GM21423 (cell line): ENCODE results near the gene MSANTD1.

Experiments used
- ATAC-seq: cut with Tn5 transposase; IDR thresholded peaks from one replicate; pipeline ENCODE4 v1.9.1; 2021; ENCODE audit warnings: mild to moderate bottlenecking, moderate library complexity; ENCODE audit not compliant: unreplicated experiment

Gene MSANTD1

DNA sequence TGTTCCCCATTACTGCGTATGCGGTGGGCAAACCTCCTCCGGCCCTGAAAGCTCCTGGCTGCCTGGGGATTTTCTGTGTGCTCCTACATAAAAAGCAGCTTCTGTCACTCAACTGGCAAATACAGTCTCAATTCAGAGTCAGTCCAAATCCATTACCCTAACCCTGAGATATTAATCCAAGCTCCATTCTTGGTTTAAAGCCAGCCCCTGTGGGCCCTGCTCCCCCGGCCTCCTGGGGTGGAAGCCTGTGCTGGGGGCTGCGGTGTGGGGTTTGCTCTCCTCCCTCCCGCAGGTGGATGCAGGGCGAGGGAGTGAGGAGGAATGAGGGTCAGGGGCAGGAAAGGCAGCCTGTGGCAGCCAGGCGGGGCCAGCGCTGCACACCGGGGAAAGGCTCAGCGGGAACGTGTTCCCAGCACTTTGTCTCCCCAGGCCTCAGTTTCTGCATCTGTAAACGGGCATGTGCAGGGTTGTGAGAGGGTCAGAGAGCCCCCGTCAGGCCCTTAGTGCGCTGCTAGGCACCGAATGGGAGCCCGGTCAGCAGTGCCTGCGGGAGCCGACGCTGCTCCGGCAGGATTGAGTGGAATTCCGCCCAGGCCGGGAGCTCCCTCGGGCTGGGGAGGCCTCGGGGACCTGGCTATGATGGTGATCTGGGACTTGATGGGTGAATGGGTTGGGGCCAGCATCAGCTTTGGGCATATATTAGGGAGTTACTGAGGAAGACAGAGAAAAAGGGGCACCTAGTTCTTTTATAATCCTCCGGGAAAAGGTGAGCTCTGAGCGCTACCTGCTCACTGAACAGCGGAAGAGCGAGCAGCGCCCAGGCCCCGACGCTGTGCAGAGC lies 37.6 kb downstream of the MSANTD1 start:
- ATAC-seq = no peak

DNA sequence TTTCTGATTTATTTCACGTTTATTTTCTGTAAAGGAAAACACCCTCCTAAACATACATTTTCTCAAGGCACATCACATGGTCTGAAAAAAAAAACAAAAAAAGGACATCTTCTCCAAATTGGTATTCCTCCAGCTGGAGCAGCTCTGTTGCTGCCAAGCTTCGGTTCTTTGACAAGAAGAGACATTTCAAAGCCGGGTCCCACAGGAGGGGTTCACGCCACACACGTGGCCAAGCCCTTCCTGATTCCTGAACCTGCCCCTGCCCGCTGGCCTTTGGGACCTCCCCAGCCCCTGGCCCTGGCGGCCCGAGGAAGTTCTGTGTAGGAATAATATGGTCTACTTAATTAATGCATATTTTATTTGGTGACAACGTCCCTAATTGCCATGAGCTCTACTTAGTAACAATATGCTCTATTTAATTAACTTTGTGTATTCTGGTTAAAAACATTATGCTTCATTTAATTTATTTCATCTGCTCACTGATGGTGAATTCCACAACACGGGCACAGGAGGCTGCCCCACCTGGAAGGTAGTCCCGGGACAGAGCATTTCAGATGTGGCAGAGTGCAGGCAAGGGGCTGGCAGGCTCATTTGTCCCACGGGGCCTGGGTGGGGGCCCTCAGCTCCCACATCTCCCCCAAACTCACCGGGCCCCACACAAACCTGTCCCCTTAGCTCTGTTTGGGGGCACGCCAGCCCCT lies 38.5 kb downstream of the MSANTD1 start:
- ATAC-seq = no peak

DNA sequence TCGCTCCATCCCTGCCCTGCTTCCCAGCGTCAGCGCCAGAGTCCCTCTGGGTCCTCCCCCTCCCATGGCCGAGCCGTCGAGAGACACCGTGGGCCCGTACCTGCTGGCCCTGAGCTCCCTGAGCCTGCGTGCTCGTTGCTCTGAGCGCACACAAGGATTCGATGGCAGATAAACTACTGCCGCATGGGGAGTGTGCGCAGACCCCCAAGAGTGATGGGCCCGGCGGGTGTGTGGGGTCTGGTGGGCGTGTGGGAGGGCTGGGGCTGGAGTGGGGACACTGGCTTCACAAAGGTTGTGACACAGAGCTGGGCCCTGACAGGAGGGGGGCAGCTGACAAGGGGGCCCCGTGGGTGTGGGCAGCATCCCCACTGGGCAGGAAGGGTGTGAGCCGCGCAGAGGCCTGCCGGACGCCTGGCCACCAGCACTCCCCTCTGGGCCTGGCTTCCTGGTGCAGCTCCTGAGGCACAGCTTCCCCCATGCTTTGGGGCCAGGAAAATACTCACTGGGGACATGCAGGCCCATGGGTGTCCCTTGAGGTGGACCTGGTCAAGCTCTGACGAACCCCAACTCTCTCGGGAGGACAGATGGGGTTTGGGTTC lies 39.1 kb downstream of the MSANTD1 start:
- no peak for ATAC-seq

DNA sequence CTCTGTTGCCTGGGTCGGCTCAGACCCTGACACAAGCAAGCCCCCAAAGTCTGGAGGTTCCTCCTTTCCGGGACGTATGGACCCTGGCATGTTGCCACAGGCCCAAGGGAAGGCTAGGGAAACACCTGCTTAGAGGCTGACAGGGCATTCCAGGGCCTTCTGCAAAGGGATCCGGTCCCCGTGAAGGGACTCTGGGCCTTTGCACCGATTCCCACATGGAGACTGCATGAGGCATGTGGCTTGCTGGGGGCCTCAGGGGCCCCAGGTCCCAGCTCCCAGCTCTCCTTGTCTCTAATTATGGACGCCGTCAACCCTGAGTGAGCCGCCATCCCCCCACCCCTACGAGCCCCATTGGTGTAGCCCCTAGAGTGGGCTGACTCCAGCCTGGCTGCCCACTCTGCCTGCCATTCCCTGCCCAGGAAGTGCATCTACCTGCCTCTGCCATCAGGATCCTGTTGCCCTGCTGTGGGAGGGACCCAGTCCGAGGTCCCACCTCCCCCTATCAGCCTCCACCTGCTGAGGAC lies 39.7 kb downstream of the MSANTD1 start:
- no peak for ATAC-seq

DNA sequence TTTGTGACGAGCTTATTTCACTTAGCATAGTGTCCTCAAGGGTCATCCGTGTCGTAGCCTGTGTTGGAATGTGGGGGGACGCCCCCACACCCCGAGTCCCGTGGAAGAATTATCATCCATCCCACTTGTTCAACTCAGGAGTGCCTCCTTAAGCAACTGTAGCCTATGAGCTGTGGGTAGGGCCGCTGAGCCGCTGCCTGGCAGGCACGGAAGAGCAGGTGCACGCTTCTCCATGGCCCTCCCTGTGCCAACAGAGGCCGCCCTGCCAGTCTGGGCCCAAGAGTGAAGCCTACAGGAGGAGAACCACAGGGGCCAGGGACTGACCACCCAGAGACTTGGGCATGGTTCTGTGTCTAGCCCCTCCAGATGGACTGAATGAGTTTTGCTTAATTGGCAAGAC lies 41.5 kb downstream of the MSANTD1 start:
- no peak for ATAC-seq

DNA sequence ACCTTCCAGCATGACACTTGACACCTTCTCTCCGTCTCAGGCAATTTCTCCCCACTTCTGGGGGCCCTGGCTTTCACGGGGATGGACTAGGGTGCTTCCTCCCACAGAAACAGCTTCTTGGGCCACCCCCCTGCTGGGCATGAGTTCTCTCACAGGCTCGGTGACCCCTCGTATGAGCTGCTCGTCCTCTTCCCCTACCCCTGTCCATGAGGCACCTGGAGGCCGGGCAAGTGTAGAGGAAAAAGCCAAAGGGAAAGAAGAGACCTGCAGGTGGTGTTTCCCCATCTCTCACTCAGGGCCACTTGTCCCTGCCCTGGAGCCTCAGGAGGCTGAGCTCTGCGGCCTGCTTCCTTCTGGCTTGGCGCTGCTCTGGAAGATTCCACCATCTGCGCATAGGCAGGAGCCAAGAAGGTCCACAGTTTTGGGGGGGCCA lies 41.9 kb downstream of the MSANTD1 start:
- no peak for ATAC-seq

DNA sequence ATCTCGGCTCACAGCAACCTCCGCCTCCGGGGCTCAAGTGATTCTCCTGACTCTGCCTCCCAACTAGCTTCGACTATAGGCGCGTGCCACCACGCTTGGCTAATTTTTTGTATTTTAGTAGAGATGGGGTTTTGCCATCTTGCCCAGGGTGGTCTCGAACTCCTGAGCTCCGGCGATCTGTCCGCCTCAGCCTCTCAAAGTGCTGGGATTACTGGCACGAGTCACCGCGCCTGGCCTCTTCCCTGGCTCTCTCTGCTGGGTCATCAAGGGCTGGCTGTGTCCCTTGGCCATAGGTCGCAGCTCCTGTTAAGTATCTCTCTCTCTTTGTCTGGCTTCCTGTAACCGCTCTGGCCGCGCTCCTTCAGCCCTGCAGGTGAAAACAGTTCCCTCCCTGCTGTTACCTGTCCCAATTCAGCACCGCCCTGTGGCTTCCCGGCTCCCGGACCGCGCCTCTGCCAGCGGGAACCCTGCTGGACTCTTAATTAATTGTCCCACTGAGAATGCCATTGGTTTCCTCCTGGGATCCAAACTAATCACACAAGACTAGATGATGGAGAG lies 42.5 kb downstream of the MSANTD1 start:
- ATAC-seq = no peak

DNA sequence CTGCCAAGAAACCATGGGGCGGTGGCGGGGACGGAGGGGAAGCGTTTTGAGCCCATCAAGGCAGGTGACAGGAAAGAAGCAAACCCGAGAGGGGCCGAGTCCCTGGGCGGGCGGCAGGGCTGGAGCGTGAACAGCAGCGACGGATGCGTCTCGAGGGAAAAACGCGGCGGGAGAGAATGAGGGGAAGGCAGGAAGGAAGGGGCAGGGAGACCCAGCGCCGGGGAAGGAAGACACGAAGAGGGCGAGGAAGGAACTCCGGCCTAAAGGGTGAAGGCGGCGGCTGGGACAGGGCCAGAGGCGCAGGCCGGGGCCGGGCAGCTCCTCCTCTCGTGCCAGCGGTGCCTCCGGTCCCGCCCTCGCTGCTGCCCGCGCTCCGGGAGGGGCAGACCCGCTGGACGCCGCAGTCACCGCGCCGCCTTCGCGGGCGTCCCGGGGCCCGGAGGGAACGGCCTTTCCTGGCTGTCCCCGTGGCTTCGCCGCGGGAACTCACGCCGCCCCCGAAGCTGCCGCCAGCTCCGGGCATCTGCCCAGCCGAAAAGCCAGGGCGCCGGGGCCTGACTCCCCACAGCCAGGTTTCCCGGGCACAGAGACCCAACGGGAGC lies 43.1 kb downstream of the MSANTD1 start:
- ATAC-seq = peak; percentile 11

DNA sequence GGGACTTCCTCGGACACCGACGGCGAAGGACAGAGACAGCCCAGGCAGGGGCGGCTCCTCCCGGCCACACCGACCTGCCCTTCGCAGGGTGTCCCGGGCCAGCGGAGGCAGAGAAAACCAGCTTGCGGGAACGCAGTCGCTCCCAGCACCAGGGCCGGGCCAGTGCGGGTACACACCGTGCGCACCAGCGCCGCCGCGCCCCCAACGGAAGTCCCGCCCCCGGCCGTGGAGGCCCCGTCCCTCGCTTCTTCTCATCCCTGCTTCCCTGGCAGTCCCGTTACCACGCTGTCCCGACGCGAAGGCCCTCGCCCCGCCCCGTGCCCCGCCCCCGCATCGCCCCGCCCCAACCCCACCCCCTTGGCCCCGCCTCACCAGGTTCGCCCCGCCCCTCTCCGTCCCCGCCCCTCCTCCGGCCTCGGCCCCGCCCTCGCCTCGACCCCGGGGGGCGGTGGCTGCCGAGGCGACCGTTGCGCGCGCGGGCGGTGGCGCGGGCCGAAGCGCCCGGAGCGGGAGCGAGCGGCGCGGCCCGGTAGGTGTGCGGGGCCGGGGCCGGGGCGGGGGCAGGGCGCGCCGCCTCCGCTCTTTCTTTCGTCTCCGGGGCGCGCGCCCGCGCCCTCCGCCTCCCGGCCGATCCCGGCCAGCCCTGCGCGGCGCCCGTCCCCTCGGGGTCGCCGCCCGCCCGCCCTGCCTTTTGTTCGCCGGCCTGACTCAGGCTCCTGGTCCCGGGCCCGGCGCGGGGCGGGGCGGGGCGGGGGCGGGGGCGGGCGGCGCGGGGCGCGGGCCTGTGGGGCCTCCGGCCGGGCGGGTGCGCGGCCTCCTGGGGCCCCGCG lies 43.8 kb downstream of the MSANTD1 start, which contains the start of gene RGS12:
Gene RGS12 (plus strand): TSS at position 451 of the 830 bp plus-strand sequence. CDS start 23,150 bp downstream, outside the sequence.
- ATAC-seq = peak; percentile 91

DNA sequence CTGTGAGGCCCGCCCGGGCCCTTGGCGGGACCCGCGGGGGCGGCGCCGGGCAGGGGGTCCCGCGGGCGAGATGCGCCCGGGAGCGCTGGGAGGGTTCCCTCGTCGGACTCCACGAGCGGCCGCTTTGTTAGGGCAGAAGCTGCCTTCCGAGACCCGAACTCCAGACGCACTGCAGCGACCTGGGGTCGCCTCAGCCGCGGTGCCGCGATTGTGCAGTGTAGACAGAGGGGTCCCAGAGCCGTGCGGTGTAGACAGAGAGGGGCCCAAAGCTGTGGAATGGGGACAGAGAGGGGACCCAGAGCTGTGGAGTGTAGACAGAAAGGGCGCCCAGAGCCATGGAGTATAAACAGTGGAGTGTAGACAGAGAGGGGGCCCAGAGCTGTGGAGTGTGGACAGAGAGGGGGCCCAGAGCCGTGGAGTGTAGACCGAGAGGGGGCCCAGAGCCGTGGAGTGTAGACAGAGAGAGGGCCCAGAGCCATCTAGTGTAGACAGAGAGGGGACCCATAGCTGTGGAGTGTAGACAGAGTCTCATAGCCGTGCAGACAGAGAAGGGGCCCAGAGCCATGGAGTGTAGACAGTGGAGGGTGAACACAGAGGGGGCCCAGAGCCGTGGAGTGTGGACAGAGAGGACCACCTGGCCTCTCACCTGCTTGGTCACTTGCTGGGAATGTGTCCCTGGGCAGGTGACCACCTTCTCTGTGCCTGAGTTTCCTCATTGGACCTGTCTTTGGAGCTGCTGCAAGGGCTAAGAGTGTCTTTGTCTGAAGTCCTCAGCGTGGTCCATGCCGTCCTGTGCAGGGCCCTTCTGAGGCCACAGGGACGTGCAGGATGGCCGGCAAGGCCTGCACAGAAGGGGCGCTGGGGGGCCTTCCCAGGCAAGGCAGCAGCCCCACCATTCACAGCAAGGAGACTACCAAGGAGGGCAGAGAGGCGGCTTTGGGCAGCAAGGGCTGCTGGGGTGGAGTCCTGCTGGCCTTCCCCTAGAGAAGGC lies 44.7 kb downstream of the MSANTD1 start:
- ATAC-seq = peak; percentile 1

DNA sequence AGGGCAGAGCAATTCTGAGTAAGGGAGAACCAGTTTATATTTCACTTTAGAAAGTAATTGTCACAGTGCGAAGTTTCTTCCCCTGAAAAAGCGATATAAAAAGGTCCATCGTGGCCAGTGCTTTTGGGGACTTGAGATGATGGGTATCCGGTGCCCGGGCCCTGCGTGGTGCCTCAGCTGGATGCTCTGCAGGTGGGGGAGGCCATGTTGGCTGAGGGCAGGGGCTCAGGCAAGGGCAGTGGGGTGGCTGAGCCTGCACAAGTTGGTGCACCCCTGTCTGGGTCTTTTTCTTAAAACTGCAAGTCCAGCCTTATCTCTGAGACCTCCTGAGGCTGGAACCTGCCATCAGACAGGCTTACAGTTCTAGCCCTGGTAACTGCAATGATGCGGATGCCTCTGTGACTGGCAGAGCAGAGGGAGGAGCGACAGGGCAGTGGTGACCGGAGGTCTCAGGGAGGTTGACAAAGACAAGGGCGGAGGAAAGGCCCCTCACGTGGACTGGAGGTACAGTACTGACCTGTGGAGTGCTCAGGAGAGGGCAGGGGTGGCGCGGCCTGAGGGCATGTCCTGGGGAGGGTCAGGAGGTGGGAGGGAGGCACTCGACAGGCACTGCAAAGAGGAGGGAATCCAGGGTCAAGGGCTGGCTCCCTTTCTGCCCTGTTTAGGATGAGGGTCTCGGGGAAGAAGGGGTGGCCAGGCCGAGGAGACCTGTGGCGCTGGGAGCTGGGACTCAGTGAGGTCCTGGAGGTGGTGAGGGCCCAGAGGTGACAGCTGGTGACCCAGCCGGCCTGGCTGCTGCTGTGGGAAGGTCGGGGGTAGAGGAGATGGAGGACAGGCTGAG lies 45.7 kb downstream of the MSANTD1 start:
- no peak for ATAC-seq

DNA sequence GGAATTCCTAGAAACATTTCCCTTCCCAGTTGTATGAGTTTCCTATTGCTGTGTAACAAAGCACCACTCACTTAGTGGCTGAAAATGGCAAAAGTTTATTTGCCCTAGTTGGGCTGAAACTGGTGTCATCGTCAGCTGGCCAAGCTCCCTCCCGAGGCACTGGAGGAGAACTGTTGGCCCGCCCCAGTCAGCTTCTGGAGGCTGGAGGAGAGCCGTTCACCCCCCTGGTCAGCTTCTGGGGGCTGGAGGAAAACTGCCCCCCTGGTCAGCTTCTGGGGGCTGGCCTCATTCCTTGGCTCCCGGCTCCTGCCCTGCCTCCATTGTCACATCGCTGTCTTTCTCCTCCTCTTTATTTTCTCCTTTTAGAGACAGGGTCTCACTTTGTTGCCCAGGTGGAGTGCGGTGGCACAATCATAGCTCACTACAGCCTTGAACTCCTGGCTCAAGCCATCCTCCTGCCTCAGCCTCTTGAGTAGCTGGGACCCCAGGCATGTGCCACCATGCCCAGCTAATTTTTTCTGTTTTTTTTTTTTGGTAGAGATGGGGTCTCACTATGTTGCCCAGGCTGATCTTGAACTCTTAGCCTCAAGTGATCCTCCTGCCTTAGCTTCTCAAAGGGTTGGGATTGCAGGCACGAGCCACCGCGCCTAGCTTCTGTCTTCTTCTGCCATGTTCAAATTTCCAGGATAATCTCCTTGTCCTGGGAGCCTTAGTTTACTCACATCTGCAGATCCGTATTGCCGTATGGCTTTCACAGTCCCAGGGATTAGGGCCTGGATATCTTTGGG lies 47.1 kb downstream of the MSANTD1 start:
- ATAC-seq = no peak

DNA sequence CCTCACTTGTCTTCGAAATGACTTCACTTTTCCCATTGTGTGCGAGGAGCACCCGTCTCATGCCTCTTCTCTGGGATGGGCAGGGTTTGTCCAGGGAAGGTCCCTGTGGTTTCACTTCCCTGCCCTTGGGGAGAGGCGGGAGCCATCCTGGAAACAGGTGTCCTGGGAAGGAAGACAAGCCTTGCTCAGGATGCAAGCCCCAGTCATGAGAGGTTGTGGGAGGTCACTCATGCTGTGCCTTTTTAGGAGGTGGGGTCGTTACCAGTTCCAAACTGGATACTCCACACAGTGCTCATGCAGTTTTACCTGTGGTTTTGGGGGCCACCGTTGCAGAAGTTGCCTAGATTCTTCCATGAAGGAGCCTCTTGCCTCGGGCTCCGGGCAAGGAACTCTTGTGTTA lies 47.7 kb downstream of the MSANTD1 start:
- no peak for ATAC-seq

DNA sequence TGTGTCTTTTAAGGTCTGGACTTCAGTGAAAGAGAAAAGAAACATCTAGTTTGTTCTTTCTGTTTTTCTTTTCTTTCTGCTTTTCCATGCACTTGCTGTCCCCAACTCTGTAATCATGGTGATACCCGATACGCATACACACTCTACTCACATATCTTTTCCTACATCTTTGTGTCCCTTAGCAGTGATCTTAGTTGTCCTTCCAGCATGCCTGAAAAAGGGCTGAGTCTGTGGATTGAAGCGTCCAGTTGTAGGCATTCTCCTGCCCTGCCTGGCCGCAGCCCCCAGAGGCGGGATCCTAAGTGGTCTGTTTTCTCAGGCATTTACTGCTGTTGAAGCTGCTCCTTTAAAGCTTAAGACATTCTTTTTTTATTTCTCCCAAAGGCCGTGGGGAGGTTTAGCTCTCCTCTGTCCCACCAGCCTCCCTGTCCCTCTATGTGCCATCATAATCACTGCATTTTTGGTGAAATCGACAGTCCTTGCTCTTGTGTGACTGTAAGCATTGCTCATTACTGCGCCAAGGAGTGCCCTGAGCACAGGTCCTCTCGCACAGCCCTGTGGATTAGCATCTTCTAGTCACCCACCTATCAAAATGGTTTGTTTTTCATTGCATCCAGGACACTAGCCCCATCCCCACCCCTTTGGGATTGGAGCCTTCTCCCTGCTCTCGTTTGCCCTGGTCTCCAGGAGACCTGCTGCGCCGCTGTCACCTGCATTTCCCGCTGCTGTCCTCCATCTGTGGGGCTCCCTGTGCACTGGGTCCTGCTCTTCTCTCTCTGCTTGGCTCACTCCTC lies 48.3 kb downstream of the MSANTD1 start:
- ATAC-seq = no peak

DNA sequence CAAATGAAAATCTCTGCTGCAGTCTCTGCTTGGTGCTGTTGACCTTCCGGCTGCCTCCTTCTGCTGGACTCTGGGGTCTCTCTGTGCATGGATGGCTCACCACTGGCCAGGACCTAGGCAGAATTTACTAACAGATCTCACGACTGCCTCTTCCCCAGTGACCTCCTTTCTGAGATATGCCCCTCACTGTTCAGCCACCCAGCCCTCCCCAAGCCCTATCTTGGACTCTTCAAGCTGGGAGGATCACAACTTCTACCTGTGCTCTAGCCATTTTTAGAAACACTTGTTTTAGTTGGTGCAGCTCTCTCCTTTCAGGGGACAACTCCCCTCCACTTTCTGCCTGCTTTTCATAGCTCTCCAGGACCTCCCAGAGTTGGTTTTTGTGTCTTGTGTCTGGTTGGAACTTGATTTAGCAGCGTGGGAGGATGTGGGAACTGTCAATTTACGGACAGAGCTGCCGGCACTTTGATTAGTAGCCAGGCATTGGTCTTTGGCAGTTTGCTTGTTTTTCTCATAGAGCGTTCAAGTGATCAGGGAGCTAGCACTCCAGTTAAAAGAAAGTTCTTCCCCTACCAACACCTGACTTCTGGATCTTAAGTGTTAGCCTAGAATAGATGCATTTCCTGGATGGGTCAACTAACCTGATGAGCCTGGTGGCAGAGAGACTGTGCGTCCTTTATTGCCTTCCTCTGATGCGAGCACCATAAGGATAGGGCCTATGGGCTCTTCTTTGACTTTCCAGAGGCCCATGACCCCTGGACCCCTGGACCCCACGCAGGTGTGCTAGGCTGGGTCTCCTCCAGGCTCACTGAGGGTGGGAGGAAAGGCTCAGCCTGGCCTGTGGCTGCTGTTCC lies 50.4 kb downstream of the MSANTD1 start:
- ATAC-seq = no peak
